Calu3 (cell line): ENCODE results near the gene PHKG2. TPM values are rescaled to one million over a fixed set of nuclear protein-coding genes. Genes with fewer than 3 reads are reported as not detected.

Experiments
- BruUV-seq: library from RNA; stranded (reverse); fragments of 400-500 nt; replicated peaks from 2 replicates; lab custom pipeline; 2021; lab: Mats Ljungman, UMichigan
- CTCF ChIA-PET: fragments of 300-600 bp; sonication (Branson Sonifier 250); formaldehyde crosslinking; loops from one replicate; lab custom pipeline; 2022; ENCODE audit warnings: antibody characterized with exemption; lab: Charles Lee
- DNase-seq: peaks from one replicate; pipeline ENCODE4 v3.0.0; 2022
- H3K27ac Mint-ChIP-seq: one replicate; pipeline ENCODE4 v1.8.0; 2022; ENCODE audit warnings: mixed read lengths; ENCODE audit not compliant: unreplicated experiment
- H3K27me3 Mint-ChIP-seq: one replicate; pipeline ENCODE4 v1.8.0; 2022; ENCODE audit warnings: mixed read lengths; ENCODE audit not compliant: unreplicated experiment
- H3K36me3 Mint-ChIP-seq: one replicate; pipeline ENCODE4 v1.8.0; 2022; ENCODE audit warnings: mild to moderate bottlenecking, moderate library complexity, mixed read lengths; ENCODE audit not compliant: insufficient read depth, unreplicated experiment
- H3K4me1 Mint-ChIP-seq: one replicate; pipeline ENCODE4 v1.8.0; 2022; ENCODE audit warnings: mild to moderate bottlenecking, low read depth, mixed read lengths; ENCODE audit not compliant: unreplicated experiment
- H3K4me3 Mint-ChIP-seq: one replicate; pipeline ENCODE4 v1.8.0; 2022; ENCODE audit warnings: mild to moderate bottlenecking, low read depth, moderate library complexity, mixed read lengths; ENCODE audit not compliant: unreplicated experiment
- H3K9me3 Mint-ChIP-seq: one replicate; pipeline ENCODE4 v1.8.0; 2022; ENCODE audit warnings: low read depth, mixed read lengths; ENCODE audit not compliant: unreplicated experiment
- CTCF ChIP-seq: fragments of 200-600 bp; IDR thresholded peaks from one replicate; pipeline ENCODE4 v1.8.0; 2022; ENCODE audit warnings: antibody characterized with exemption; ENCODE audit not compliant: unreplicated experiment
- intact Hi-C: fragments of 100-400 bp; cut with micrococcal nuclease; formaldehyde crosslinking; loops from one replicate; pipeline ENCODE4 v1.10.0; 2022; ENCODE audit not compliant: unreplicated experiment
- total RNA-seq: library from RNA; stranded (reverse); gene quantifications from 2 replicates; pipeline ENCODE4 v1.2.3, GENCODE V29; 2022

PHKG2 gene
- total RNA-seq, 1 experiment from 2014 or later: 66.7 TPM

GRCh38 chr16:30741461-30741914 is 6.7 kb upstream of the PHKG2 start:
- CTCF ChIA-PET: interaction anchor here (0.7 to 1.6 kb wide), 2 partner anchors 28 to 201 kb away, joined by 3 read pairs; no protein-coding TSS in a partner anchor
- Mint-ChIP-seq H3K27me3 (no peaks in the 10 kb centered on the region), H3K4me1 (peaks cover 48% of the 10 kb centered on the region), H3K27ac (peak overlapping the region; percentile 89), H3K4me3 (peak overlapping the region; percentile 96), H3K9me3 (peaks cover 4% of the 10 kb centered on the region), H3K36me3 (peaks cover 93% of the 10 kb centered on the region)
- intact Hi-C loops: no loop called here
- no TSS peak for BruUV-seq
- TF ChIP-seq CTCF: no peak
- peak; percentile 88 for DNase-seq

GRCh38 chr16:30743716-30744115 is 4.5 kb upstream of the PHKG2 start:
- CTCF ChIA-PET: no interaction called here
- intact Hi-C loops: no loop called here
- DNase-seq: no peak
- H3K27ac Mint-ChIP-seq: no peak overlapping the region
- TF ChIP-seq CTCF: no peak
- H3K4me3 Mint-ChIP-seq: no peak overlapping the region
- H3K36me3 Mint-ChIP-seq: peaks cover 93% of the 10 kb centered on the region
- BruUV-seq: no TSS peak
- H3K9me3 Mint-ChIP-seq: peaks cover 4% of the 10 kb centered on the region
- H3K4me1 Mint-ChIP-seq: peaks cover 62% of the 10 kb centered on the region
- H3K27me3 Mint-ChIP-seq: no peaks in the 10 kb centered on the region

GRCh38 chr16:30744183-30744582 is 4.0 kb upstream of the PHKG2 start:
- no TSS peak for BruUV-seq
- H3K4me1 Mint-ChIP-seq: peaks cover 65% of the 10 kb centered on the region
- H3K4me3 Mint-ChIP-seq: no peak overlapping the region
- H3K36me3 Mint-ChIP-seq: peaks cover 93% of the 10 kb centered on the region
- no peak overlapping the region for H3K27ac Mint-ChIP-seq
- TF ChIP-seq CTCF: no peak
- CTCF ChIA-PET: no interaction called here
- no peak for DNase-seq
- H3K9me3 Mint-ChIP-seq: peaks cover 4% of the 10 kb centered on the region
- no peaks in the 10 kb centered on the region for H3K27me3 Mint-ChIP-seq
- intact Hi-C loops: no loop called here

GRCh38 chr16:30745082-30745481 is 3.1 kb upstream of the PHKG2 start:
- peaks cover 4% of the 10 kb centered on the region for H3K9me3 Mint-ChIP-seq
- intact Hi-C loops: no loop called here
- DNase-seq: no peak
- no peaks in the 10 kb centered on the region for H3K27me3 Mint-ChIP-seq
- peaks cover 93% of the 10 kb centered on the region for H3K36me3 Mint-ChIP-seq
- H3K27ac Mint-ChIP-seq: peak overlapping the region; percentile 40
- CTCF ChIA-PET: no interaction called here
- no peak overlapping the region for H3K4me3 Mint-ChIP-seq
- no TSS peak for BruUV-seq
- peaks cover 69% of the 10 kb centered on the region for H3K4me1 Mint-ChIP-seq
- TF ChIP-seq CTCF: no peak
